NCI-H146 treated with DMSO at 0.1 percent for 48 hours (cell line): ENCODE results near the gene MGP.

ENCODE experiments used
- DNase-seq: peaks from one replicate; lab custom pipeline; 2025; ENCODE audit not compliant: unreplicated experiment; lab: John Stamatoyannopoulos, UW

The MGP gene

GRCh38 chr12:14868916-14869506 lies 16.6 kb downstream of the MGP start:
- no peak for DNase-seq

- DNase-seq: no peak
Measured at GRCh38 chr12:14860490-14860889, 25.2 kb downstream of the MGP start.

GRCh38 chr12:14858513-14858912 lies 27.1 kb downstream of the MGP start:
- no peak for DNase-seq

- no peak for DNase-seq
Measured at GRCh38 chr12:14854586-14855183, 31.0 kb downstream of the MGP start.

- no peak for DNase-seq
Measured at GRCh38 chr12:14853961-14854360, 31.7 kb downstream of the MGP start.

GRCh38 chr12:14852880-14853279 lies 32.8 kb downstream of the MGP start:
- no peak for DNase-seq

- no peak for DNase-seq
Measured at GRCh38 chr12:14850929-14851663, 34.6 kb downstream of the MGP start.

- DNase-seq: no peak
Measured at GRCh38 chr12:14849661-14850060, 36.0 kb downstream of the MGP start.

GRCh38 chr12:14846876-14847580 lies 38.6 kb downstream of the MGP start:
- no peak for DNase-seq

- no peak for DNase-seq
Measured at GRCh38 chr12:14846042-14846587, 39.5 kb downstream of the MGP start.

GRCh38 chr12:14845350-14845750 lies 40.3 kb downstream of the MGP start:
- DNase-seq: peak; percentile 27

GRCh38 chr12:14844401-14844800 lies 41.3 kb downstream of the MGP start:
- DNase-seq: no peak

GRCh38 chr12:14843425-14843887 lies 42.2 kb downstream of the MGP start, which contains the start of gene ART4:
TSS of gene ART4 (minus strand) at chr12:14843526. CDS start at chr12:14843113, 413 bp downstream.
- no peak for DNase-seq

GRCh38 chr12:14842315-14842714 lies 43.3 kb downstream of the MGP start:
- no peak for DNase-seq

GRCh38 chr12:14841761-14842160 lies 43.9 kb downstream of the MGP start:
- no peak for DNase-seq

- DNase-seq: no peak
Measured at GRCh38 chr12:14840616-14841015, 45.0 kb downstream of the MGP start.

GRCh38 chr12:14839262-14839661 lies 46.4 kb downstream of the MGP start:
- DNase-seq: no peak

GRCh38 chr12:14836336-14837210 lies 49.1 kb downstream of the MGP start:
- no peak for DNase-seq

- DNase-seq: no peak
Measured at GRCh38 chr12:14834509-14834908, 51.1 kb downstream of the MGP start.

- DNase-seq: no peak
Measured at GRCh38 chr12:14833952-14834351, 51.7 kb downstream of the MGP start.
